NCI-H1048 (cell line): Measurements from ENCODE around the gene ECE1.
A peak's percentile ranks its signal among the peaks of the same experiment; 100 is the strongest.

ENCODE experiments used
- DNase-seq: peaks from one replicate; lab custom pipeline; 2025; lab: John Stamatoyannopoulos, UW

ECE1 gene

DNA sequence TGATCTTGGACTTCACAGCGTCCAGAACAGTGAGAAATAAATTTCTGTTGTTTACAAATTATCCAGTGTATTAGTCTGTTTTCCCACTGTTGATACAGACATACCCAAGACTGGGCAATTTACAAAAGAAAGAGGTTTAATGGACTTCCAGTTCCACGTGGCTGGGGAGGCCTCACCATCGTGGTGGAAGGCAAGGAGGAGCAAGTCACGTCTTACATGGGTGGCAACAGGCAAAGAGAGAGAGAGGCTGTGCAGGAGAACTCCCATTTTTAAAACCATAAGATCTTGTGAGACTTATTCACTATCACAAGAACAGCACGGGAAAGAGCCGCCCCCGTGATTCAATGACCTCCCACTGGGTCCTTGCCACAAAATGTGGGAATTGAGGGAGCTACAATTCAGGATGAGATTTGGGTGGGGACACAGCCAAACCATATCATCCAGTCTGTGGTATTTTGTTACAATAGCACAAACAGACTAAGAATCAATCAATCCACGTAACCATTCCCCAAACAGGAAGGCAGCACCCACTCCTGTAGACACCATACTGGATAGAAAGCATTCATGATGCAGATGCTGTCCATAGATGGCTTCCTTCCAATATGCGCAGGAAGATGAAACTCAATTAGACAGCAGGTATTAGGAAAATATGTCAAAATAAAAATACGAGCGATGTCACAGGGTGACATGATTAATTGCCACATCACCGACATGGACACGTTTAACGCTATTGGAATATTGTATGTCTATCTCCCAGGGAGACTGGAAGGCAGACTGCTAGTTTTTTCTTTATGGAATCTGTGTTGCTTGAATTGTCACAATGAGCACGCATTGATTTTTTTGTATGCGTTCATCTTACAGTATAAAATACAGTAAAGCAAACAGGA is 22.8 kb downstream of the ECE1 start:
- DNase-seq: no peak

GRCh38 chr1:21266119-21266774 is 24.0 kb downstream of the ECE1 start:
- no peak for DNase-seq

GRCh38 chr1:21265644-21266043 is 24.6 kb downstream of the ECE1 start:
- no peak for DNase-seq

DNA sequence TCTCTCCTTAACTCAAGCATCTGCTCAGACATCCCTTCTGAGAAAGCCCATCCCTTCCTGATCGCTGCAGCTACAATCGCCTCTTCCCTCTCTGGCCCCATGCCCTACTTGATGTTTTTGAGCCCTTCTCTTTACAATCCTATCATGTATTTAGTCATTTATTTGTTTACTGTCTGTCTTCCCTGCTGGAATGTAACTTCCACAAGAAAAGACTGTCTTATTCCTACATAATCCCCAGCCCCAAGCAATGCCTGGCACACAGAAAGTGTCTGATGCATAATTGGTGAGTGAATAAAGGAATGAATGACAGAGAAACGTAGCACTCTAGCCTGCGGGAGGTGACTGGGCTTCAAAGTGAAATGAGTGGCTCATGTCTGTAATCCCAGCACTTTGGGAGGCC is 25.4 kb downstream of the ECE1 start:
- no peak for DNase-seq

- no peak for DNase-seq
Observed at GRCh38 chr1:21263653-21264225, 26.5 kb downstream of the ECE1 start.

- no peak for DNase-seq
Observed at GRCh38 chr1:21263052-21263429, 27.2 kb downstream of the ECE1 start.

DNA sequence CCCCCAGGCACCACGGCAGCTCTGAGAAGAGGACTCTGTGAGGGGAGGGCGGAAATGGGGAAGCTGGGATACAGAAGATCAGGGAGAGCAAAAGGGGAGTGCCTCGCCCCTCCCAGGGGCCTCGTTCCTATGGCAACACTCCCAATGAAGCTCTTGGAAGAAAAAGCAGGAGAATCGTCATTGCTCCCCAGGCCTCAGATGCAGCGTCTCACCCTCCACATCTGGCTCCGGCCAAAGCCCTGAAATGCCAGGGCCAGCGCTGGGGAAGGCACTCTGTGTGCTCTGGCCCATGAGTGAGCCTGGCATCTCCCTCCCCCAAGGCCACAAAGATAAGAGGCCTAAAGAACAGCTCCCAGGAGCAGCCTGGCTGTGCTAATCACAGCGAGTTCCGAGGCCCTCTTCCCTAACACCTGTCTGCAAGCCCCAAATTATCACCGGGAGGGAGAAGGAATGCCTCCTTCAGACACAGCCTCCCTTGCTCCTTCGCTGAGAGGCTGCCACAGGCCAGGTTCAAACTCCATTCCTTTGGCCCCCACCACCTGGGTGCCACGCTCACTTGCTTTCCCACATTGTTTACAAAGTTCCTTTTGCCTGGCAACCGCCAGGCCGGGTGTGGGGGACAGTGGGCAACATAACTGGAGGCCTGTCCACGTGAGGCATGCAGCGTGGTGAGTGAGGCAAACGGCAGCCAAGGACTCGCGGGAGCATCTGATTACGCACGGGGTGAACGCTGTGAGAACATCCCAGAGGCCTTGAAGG is 27.8 kb downstream of the ECE1 start:
- DNase-seq: no peak

GRCh38 chr1:21261551-21262292 is 28.5 kb downstream of the ECE1 start:
- no peak for DNase-seq

- no peak for DNase-seq
Observed at GRCh38 chr1:21260405-21261125, 29.7 kb downstream of the ECE1 start.

DNA sequence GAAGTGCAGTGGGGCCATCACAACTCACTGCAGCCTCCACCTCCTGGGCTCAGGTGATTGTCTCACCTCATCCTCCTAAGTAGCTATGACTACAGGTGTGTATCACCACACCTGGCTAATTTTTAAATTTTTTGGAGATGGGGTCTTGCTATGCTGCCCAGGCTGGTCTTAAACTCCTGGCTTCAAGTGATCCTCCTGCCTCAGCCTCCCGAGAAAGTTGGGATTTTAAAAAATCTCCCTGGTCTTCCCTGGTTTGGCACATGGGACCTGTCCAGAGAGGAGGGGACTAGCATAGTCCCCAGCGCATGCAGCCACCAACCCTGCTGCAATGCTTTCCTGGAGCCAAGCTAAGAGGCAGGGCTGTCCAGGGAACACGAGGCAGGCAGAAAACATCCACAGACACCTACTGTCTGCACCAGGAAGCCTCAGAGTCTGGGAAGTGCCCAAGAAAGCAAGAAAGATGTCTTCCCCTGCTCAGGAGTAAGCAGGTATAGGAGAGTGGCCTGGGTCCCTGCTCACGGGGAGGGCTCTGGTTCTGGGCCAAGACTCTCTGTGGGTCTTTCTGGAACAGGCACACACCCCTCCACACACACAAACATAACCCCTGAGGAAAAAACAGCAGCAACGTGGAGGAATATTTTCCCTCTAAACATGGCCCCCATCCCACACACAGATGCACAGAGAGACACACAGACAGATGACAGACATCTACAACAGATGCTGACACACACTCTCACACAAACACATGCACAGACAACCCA is 30.8 kb downstream of the ECE1 start:
- no peak for DNase-seq

GRCh38 chr1:21258331-21259134 is 31.7 kb downstream of the ECE1 start:
- no peak for DNase-seq

GRCh38 chr1:21257431-21258135 is 32.7 kb downstream of the ECE1 start:
- DNase-seq: no peak

- no peak for DNase-seq
Observed at GRCh38 chr1:21256776-21257175, 33.5 kb downstream of the ECE1 start.

DNA sequence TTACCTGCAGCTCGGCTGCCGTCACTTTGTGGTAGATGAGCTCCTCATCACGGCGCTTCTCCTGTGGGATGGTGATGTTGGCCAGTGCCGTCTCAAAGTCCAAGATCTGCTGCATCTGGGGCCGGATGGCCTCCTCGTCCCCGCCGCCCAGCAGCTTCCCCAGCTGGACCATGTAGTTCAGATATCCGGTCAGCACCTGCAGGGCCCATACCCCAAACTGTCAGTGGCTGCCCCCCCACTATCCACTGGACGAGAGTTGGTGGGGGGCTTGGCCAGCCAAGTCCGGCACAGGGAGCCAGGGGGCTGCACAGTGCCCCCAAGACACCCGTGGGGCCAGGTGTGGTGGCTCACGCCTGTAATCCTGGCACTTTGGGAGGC is 34.3 kb downstream of the ECE1 start:
- no peak for DNase-seq

DNA sequence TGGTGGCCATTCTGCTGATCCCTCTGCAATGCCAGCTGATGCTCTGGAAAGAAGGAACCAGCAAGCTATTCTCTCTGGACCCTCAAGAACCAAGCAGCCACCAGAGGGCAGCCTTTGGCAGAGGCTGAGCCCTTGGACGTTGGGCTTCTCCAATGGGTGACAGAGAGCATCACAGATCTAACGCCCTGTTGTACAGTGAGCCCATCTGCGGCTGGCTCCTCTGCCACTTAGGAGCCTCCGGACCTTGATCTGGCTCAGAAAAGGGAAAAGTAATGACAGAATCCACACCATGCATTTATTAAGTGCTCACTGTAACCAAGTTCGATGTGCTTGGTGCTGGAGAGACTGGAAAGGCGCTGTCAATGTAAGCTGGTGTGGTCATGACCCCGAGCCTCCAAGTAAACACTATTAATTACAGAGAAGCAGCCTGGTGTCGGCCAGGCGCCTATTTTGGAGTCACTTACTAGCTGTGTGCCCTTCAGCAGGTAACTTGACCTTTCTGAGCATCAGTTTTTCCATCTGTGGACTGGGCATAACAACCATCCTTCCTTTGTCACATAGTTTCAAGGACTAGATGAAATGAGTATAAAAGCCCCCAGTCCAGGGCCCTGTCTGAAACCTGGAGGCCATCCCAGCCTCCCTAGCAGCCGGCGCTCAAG is 34.9 kb downstream of the ECE1 start:
- peak; percentile 65 for DNase-seq

GRCh38 chr1:21254335-21254951 is 35.8 kb downstream of the ECE1 start:
- no peak for DNase-seq

DNA sequence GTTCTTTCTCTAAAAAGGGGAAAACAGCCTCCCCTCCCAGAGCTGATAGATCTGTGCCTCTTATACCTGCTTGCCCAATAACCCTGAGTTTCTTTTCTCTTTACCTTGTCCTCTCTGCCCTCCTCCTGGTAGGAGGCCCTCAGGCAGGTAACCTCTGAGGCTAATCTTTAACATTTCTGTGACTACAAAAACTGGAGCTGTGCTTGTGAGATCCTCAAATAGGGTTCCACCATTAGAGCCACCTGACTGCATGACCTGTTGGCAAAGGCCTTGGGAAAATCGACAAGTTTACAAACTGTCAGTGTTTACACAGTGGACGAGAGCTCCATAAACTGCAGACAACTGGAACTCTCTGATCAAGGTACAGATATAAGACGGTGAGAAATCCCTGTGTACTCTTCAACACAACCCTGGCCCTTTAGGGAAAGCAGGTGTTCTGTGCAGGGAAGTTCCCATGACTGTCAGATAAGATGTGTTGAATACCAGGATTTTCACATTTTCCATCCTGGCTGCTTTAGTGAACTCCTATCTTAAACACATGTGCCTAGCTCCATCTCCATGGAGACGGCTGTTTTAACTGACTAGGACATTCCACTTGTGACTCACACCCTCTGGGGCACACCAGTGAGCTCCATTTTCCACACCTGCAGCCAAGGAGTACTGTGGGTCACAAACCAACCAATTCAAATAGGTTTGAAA is 38.3 kb downstream of the ECE1 start:
- DNase-seq: no peak
